BLaER1 treated with 17β-estradiol and CSF1 and Interleukin-3, amounts not matched to agents 10 nM and 100 nM (cell line): Measurements from ENCODE around the gene CLIC6.

Experiments
- H3K27ac ChIP-seq, 11 experiments: shearing (Covaris generic); formaldehyde crosslinking; 2 replicates each; pipeline ENCODE4 v1.8.1; 2022
- H3K27me3 ChIP-seq, 11 experiments: shearing (Covaris generic); formaldehyde crosslinking; 2 replicates each; pipeline ENCODE4 v1.8.1; 2022
- H3K36me3 ChIP-seq, 11 experiments: shearing (Covaris generic); formaldehyde crosslinking; 2 replicates each; pipeline ENCODE4 v1.8.1; 2022
- H3K4me1 ChIP-seq, 10 experiments: shearing (Covaris generic); formaldehyde crosslinking; 2 replicates each; pipeline ENCODE4 v1.8.1; 2022
- H3K4me2 ChIP-seq, 11 experiments: shearing (Covaris generic); formaldehyde crosslinking; 2 replicates each; pipeline ENCODE4 v1.8.1; 2022
- H3K4me3 ChIP-seq, 10 experiments: shearing (Covaris generic); formaldehyde crosslinking; 2 replicates each; pipeline ENCODE4 v1.8.1; 2022
- H3K9ac ChIP-seq, 11 experiments: shearing (Covaris generic); formaldehyde crosslinking; 2 replicates each; pipeline ENCODE4 v1.8.1; 2022
- H3K9me3 ChIP-seq, 11 experiments: shearing (Covaris generic); formaldehyde crosslinking; replicated peaks in 1 of 11; 2 replicates each; pipeline ENCODE4 v1.8.1; 2022
- H4K20me1 ChIP-seq, 11 experiments: shearing (Covaris generic); formaldehyde crosslinking; 2 replicates each; pipeline ENCODE4 v1.8.1; 2022
- Cebpa-rat ChIP-seq, 11 experiments: shearing (Covaris generic); IDR thresholded peaks; 2 replicates each; pipeline ENCODE4 v1.8.1; 2022

Gene CLIC6

GRCh38 chr21:34734696-34735095 lies 65.9 kb downstream of the CLIC6 start:
- Histone ChIP-seq H3K36me3 (no peaks in the 10 kb centered on the region), H3K4me1 (0 out of 20 replicates have a peak, but pooled peaks cover 0 to 5% (median 0%) of the 10 kb centered on the region in 10 experiments), H4K20me1 (no peaks in the 10 kb centered on the region), H3K27ac (no peak overlapping the region), H3K27me3 (no peaks in the 10 kb centered on the region), H3K9ac (no peak overlapping the region), H3K4me3 (no peak overlapping the region), H3K9me3 (no peaks in the 10 kb centered on the region), H3K4me2 (no peak overlapping the region)
- TF ChIP-seq Cebpa-rat (IDR thresholded peaks at IDR 0.05), result no peak

GRCh38 chr21:34736116-34736874 lies 67.5 kb downstream of the CLIC6 start:
- Histone ChIP-seq H3K4me1 (0 out of 20 replicates have a peak, but pooled peaks cover 0 to 5% (median 0%) of the 10 kb centered on the region in 10 experiments), H3K27ac (no peak overlapping the region), H3K27me3 (no peaks in the 10 kb centered on the region), H3K36me3 (no peaks in the 10 kb centered on the region), H3K9me3 (no peaks in the 10 kb centered on the region), H3K4me2 (no peak overlapping the region), H3K4me3 (no peak overlapping the region), H4K20me1 (no peaks in the 10 kb centered on the region), H3K9ac (no peak overlapping the region)
- TF ChIP-seq Cebpa-rat (IDR thresholded peaks at IDR 0.05), result no peak

GRCh38 chr21:34737115-34737514 lies 68.3 kb downstream of the CLIC6 start:
- Histone ChIP-seq H3K4me2 (no peak overlapping the region), H3K27ac (no peak overlapping the region)

GRCh38 chr21:34740198-34740597 lies 71.4 kb downstream of the CLIC6 start:
- Histone ChIP-seq H3K27ac (no peak overlapping the region), H3K9me3 (no peaks in the 10 kb centered on the region), H4K20me1 (no peaks in the 10 kb centered on the region), H3K4me1 (peaks cover 4 to 11% (median 6%) of the 10 kb centered on the region in 10 experiments; a peak in 11 of 20 replicates), H3K36me3 (no peaks in the 10 kb centered on the region), H3K4me2 (no peak overlapping the region), H3K4me3 (no peak overlapping the region), H3K27me3 (no peaks in the 10 kb centered on the region), H3K9ac (no peak overlapping the region)
- no peak for TF ChIP-seq Cebpa-rat (IDR thresholded peaks at IDR 0.05)

More at GRCh38 chr21:34737115-34737514, 68.3 kb downstream of the CLIC6 start:
- 0 out of 20 replicates have a peak, but pooled peaks cover 0 to 5% (median 0%) of the 10 kb centered on the region in 10 experiments for H3K4me1 ChIP-seq
- no peaks in the 10 kb centered on the region for H4K20me1 ChIP-seq
- H3K36me3 ChIP-seq, result no peaks in the 10 kb centered on the region
- no peak for TF ChIP-seq Cebpa-rat (IDR thresholded peaks at IDR 0.05)
- no peaks in the 10 kb centered on the region for H3K27me3 ChIP-seq
- no peaks in the 10 kb centered on the region for H3K9me3 ChIP-seq
- H3K4me3 ChIP-seq, result no peak overlapping the region
- no peak overlapping the region for H3K9ac ChIP-seq

GRCh38 chr21:34743285-34743684 lies 74.5 kb downstream of the CLIC6 start:
- Histone ChIP-seq H3K4me3 (no peak overlapping the region), H4K20me1 (no peaks in the 10 kb centered on the region), H3K27ac (no peak overlapping the region), H3K9me3 (no peaks in the 10 kb centered on the region), H3K36me3 (no peaks in the 10 kb centered on the region), H3K4me1 (peaks cover 8 to 19% (median 15%) of the 10 kb centered on the region in 10 experiments; a peak in 18 of 20 replicates), H3K9ac (no peak overlapping the region), H3K4me2 (no peak overlapping the region), H3K27me3 (no peaks in the 10 kb centered on the region)
- no peak for TF ChIP-seq Cebpa-rat (IDR thresholded peaks at IDR 0.05)

GRCh38 chr21:34743831-34744230 lies 75.0 kb downstream of the CLIC6 start:
- Histone ChIP-seq H3K27me3 (no peaks in the 10 kb centered on the region), H3K9me3 (no peaks in the 10 kb centered on the region), H3K4me2 (no peak overlapping the region), H3K4me3 (no peak overlapping the region), H3K27ac (no peak overlapping the region), H3K9ac (no peak overlapping the region), H3K4me1 (peaks cover 6 to 19% (median 15%) of the 10 kb centered on the region in 10 experiments; a peak in 18 of 20 replicates), H3K36me3 (no peaks in the 10 kb centered on the region), H4K20me1 (no peaks in the 10 kb centered on the region)
- no peak for TF ChIP-seq Cebpa-rat (IDR thresholded peaks at IDR 0.05)

GRCh38 chr21:34744801-34745200 lies 76.0 kb downstream of the CLIC6 start:
- H3K4me2 ChIP-seq, result peak overlapping the region in 7 of 11 experiments; percentile 55 to 83 (median 78); a peak in 13 of 22 replicates
- H4K20me1 ChIP-seq, result no peaks in the 10 kb centered on the region
- H3K36me3 ChIP-seq, result no peaks in the 10 kb centered on the region
- no peak overlapping the region for H3K27ac ChIP-seq
- no peaks in the 10 kb centered on the region for H3K27me3 ChIP-seq
- no peaks in the 10 kb centered on the region for H3K9me3 ChIP-seq
- H3K4me3 ChIP-seq, result no peak overlapping the region
- H3K4me1 ChIP-seq, result peaks cover 6 to 19% (median 15%) of the 10 kb centered on the region in 10 experiments; a peak in 18 of 20 replicates
- H3K9ac ChIP-seq, result 0 out of 22 replicates have a peak overlapping the region, but pooled peaks of 2 of the 11 experiments have one; percentile 9 to 64
- no peak for TF ChIP-seq Cebpa-rat (IDR thresholded peaks at IDR 0.05)

GRCh38 chr21:34745557-34746255 lies 76.9 kb downstream of the CLIC6 start:
- Histone ChIP-seq H3K27me3 (no peaks in the 10 kb centered on the region), H3K36me3 (no peaks in the 10 kb centered on the region), H4K20me1 (no peaks in the 10 kb centered on the region), H3K4me1 (peaks cover 6 to 19% (median 15%) of the 10 kb centered on the region in 10 experiments; a peak in 18 of 20 replicates), H3K9me3 (no peaks in the 10 kb centered on the region), H3K27ac (peak overlapping the region in 10 of 11 experiments; percentile 1 to 67 (median 52); a peak in 19 of 22 replicates), H3K4me3 (peak overlapping the region; percentile 16 to 62 (median 44); a peak in 17 of 20 replicates), H3K9ac (peak overlapping the region in 10 of 11 experiments; percentile 37 to 64 (median 52); a peak in 17 of 22 replicates), H3K4me2 (peak overlapping the region; percentile 55 to 83 (median 78))
- TF ChIP-seq Cebpa-rat (IDR thresholded peaks at IDR 0.05), result no peak

- Histone ChIP-seq H3K27ac (no peak overlapping the region), H3K4me1 (peaks cover 6 to 19% (median 15%) of the 10 kb centered on the region in 10 experiments; a peak in 18 of 20 replicates), H3K9me3 (no peaks in the 10 kb centered on the region), H3K27me3 (no peaks in the 10 kb centered on the region), H3K4me3 (no peak overlapping the region), H4K20me1 (no peaks in the 10 kb centered on the region), H3K9ac (no peak overlapping the region), H3K4me2 (no peak overlapping the region), H3K36me3 (no peaks in the 10 kb centered on the region)
- TF ChIP-seq Cebpa-rat (IDR thresholded peaks at IDR 0.05), result no peak
Observed at GRCh38 chr21:34748862-34749261, 80.1 kb downstream of the CLIC6 start.
